Head of caudate nucleus (tissue), 42 donors: ENCODE measurements around the gene ZBTB17.

Experiments used
- DNase-seq, 42 donors: peaks; one replicate each; pipeline versions ENCODE4 v3.0.0 to v3.0.0-alpha.2; 2020 to 2021; ENCODE audit warnings: mixed read lengths in 7 of 42
- intact Hi-C: fragments of 100-400 bp; cut with DNase I; formaldehyde crosslinking; loops from one replicate; pipeline ENCODE4 v1.15.0; 2022

ZBTB17 gene

GRCh38 chr1:15943328-15943991 lies 32.4 kb downstream of the ZBTB17 start:
- intact Hi-C loops, result no loop called here
- DNase-seq, result peak in 9 of 42 donors; percentile 0 to 40 (median 10)

GRCh38 chr1:15942661-15943327 lies 33.1 kb downstream of the ZBTB17 start:
- peak in 7 of 42 donors; percentile 5 to 26 (median 20) for DNase-seq
- intact Hi-C loops, result no loop called here

DNA sequence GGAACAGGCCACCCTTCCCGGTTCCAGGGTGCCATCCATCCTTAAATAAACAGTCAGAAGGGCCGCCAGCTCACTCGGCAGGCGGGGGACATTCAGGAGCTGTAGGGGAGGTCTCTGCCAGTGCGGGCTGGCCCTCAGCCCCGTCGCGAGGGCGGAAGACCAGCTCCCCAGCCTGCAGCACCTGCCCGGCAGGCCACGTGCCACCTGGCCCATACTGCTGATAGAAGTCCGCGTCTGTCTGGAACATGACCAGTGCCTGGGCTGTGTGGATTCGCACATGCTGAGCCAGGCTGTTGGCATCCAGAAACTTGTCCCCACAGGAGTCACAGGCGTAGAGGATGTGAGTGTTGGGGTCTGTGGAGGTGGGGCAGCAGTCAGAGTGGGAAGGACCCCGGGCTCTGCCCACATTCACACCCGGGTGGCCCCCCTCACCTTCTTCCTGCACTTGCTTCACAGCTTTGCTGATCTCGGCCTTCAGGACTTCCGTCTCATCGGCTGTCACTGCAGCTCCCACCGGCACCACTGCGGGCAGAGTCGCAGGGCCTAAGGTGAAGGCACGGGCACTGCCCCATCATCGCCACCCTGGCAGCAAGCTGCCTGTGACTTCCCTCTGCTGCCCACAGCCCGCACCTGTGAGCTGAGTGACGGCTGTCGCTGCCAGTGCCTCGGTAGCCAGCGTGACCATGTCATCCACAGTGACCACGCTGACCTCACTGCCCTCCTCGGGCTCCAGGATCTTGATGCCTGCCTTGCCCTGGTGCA lies 33.8 kb downstream of the ZBTB17 start:
- DNase-seq, result peak in 10 of 42 donors; percentile 3 to 45 (median 17)

GRCh38 chr1:15941044-15941840 lies 34.7 kb downstream of the ZBTB17 start:
- peak in 5 of 42 donors; percentile 4 to 40 (median 26) for DNase-seq
- intact Hi-C loops, result no loop called here

More for the DNA sequence above, 33.8 kb downstream of the ZBTB17 start:
- intact Hi-C loops, result no loop called here

- peak in 6 of 42 donors; percentile 4 to 39 (median 10) for DNase-seq
- intact Hi-C loops, result no loop called here
Observed at GRCh38 chr1:15940110-15941043, 35.5 kb downstream of the ZBTB17 start.

GRCh38 chr1:15939181-15940109 lies 36.5 kb downstream of the ZBTB17 start:
- intact Hi-C loops, result no loop called here
- peak in 8 of 42 donors; percentile 4 to 46 (median 38) for DNase-seq

DNA sequence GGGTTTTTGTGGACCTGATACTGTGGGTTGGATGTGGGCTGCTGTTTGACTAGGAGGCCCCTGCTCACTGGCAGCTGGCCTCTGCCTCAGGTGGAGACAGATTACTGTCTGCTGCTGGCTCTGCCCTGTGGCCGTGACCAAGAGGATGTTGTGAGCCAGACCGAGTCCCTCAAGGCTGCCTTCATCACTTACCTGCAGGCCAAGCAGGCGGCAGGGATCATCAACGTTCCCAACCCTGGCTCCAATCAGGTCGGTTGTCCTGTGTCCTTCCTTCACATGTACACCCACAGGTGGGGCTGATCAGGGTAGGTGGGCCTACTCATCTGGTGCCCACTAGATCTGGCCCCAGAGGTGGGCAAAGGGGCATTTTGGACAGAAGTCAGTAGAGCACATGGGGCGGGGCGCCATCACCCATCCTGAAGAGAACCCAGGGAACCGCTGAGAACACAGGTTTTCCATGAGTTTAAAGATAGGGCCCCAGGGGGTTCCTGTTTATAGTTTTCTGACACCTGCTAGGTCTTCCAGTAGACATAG lies 37.2 kb downstream of the ZBTB17 start:
- intact Hi-C loops, result no loop called here
- peak in 4 of 42 donors; percentile 23 to 39 (median 36) for DNase-seq

GRCh38 chr1:15937706-15938168 lies 38.2 kb downstream of the ZBTB17 start:
- peak in 7 of 42 donors; percentile 25 to 61 (median 44) for DNase-seq
- intact Hi-C loops, result no loop called here

DNA sequence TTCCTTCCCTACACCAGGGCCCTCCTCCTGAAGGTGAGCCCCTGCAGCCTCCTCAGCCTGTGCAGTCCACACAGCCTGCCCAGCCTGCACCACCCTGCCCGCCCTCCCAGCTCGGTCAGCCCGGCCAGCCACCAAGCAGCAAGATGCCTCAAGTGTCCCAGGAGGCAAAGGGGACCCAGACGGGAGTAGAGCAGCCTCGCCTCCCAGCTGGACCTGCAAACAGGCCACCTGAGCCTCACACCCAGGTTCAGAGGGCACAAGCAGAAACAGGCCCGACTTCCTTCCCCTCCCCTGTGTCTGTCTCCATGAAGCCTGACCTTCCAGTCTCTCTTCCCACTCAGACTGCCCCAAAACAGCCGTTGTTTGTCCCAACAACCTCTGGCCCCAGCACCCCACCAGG lies 38.8 kb downstream of the ZBTB17 start:
- intact Hi-C loops, result no loop called here
- DNase-seq, result peak in 4 of 42 donors; percentile 22 to 42 (median 32)

DNA sequence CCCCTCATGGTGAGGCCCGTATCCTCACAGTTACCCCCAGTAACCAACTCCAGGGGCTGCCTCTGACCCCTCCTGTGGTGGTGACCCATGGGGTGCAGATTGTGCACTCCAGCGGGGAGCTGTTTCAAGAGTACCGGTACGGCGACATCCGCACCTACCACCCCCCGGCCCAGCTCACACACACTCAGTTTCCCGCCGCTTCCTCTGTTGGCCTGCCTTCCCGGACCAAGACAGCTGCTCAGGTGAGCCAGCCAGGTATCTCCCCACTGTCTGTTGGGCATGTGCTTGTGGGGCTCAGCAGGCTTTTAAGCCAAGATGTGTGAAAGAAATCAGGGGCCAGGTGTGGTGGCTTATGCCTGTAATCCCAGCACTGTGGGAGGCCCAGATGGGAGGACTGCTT lies 39.9 kb downstream of the ZBTB17 start:
- intact Hi-C loops, result no loop called here

GRCh38 chr1:15935056-15935950 lies 40.6 kb downstream of the ZBTB17 start:
- intact Hi-C loops, result no loop called here
- peak in 4 of 42 donors; percentile 21 to 35 (median 27) for DNase-seq

More for the DNA sequence above, 39.9 kb downstream of the ZBTB17 start:
- DNase-seq, result peak in 3 of 42 donors; percentile 18 to 36 (median 29)

- DNase-seq, result peak in 4 of 42 donors; percentile 19 to 41 (median 33)
- intact Hi-C loops, result no loop called here
Observed at GRCh38 chr1:15934211-15935055, 41.5 kb downstream of the ZBTB17 start.

- intact Hi-C loops, result no loop called here
- peak in 3 of 42 donors; percentile 30 to 37 (median 31) for DNase-seq
Observed at GRCh38 chr1:15933684-15934083, 42.2 kb downstream of the ZBTB17 start.

DNA sequence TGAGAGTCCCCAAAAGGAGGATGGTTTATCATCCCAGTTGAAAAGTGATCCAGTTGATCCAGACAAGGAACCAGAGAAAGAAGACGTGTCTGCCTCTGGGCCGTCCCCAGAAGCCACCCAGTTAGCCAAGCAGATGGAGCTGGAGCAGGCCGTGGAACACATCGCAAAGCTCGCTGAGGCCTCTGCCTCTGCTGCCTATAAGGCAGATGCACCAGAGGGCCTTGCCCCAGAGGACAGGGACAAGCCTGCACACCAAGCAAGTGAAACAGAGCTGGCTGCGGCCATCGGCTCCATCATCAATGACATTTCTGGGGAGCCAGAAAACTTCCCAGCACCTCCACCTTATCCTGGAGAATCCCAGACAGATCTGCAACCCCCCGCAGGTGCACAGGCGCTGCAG lies 43.3 kb downstream of the ZBTB17 start:
- peak in 1 of 42 donors; percentile 35 for DNase-seq

More for the DNA sequence above, 43.3 kb downstream of the ZBTB17 start:
- intact Hi-C loops, result no loop called here
